GM10248 (cell line): ENCODE data around the gene TRMU.

ENCODE experiments used
- CTCF ChIA-PET: fragments of 300-600 bp; sonication (Branson Sonifier 250); formaldehyde crosslinking; extraction: SDS; loops from one replicate; lab custom pipeline; 2021; ENCODE audit warnings: antibody characterized with exemption; lab: Yijun Ruan, JAX
- POLR2A ChIA-PET: fragments of 350-650 bp; sonication (Branson Sonifier 250); formaldehyde crosslinking; extraction: SDS; loops from one replicate; lab custom pipeline; 2020; ENCODE audit warnings: antibody characterized with exemption; lab: Yijun Ruan, JAX
- DNase-seq: peaks from one replicate; pipeline ENCODE4 v3.0.0; 2012; ENCODE audit errors: extremely low spot score
- CTCF ChIP-seq: IDR thresholded peaks from 2 replicates; pipeline ENCODE4 v1.5.1; 2012; ENCODE audit warnings: mild to moderate bottlenecking, low read depth; ENCODE audit errors: extremely low read depth, missing control alignments, control extremely low read depth

Gene TRMU

DNA sequence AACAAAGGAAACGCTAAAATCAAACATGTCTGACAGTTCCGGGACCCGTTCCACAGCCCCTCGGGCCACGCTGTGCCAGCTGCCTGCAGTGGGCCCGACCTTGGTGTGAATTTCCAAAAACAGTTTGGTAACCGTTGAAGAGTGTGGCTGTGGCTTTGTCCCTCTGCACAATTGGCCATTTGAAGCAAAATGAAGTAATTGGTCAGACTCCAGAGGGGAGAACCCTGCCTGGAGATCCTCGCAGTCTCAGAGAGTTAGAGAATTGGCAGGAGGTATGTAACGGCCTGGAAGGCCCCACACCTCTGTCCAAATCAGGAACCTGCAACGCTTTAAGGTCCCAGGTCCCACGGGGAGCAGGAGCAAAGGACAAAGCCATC lies 26.3 kb downstream of the TRMU start:
- POLR2A ChIA-PET = no interaction called here
- no peak for DNase-seq
- TF ChIP-seq CTCF = no peak
- CTCF ChIA-PET = no interaction called here

GRCh38 chr22:46362203-46362933 lies 26.9 kb downstream of the TRMU start:
- DNase-seq = no peak
- POLR2A ChIA-PET = no interaction called here
- TF ChIP-seq CTCF = no peak
- CTCF ChIA-PET = interaction anchor here (1.3 kb wide), 1 partner anchor 26 kb away, joined by 3 read pairs; no protein-coding TSS in a partner anchor

DNA sequence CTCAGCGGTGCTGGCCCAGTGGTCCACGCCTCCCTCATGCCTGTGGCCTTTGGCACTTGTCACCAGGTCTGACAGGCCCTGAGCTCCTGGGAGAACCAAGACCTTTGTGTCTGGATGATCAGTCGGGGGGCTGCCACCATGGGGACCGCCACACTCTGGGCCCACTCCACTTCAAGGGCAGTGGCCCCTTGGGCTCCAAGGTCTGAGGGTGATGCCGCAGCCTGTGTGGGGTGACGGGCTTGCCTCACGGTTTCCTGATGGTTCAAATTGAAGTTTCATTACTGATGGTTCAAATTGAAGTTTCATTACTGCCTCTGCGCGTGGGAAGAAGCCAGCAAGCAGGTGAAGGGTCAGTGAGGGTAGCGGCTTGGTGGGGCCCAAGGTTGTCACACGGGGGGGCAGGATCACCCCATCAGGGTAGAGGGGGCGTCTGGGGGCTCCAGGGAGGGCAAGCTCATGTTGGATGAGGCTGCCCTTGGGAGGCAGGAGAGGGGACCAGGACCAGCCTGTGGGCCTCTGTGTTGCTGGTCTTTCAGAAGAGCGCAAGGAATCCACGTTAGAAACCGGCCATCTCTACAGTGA lies 27.5 kb downstream of the TRMU start:
- ChIA-PET CTCF (interaction anchor here (1.3 kb wide), 1 partner anchor 26 kb away, joined by 3 read pairs; no protein-coding TSS in a partner anchor), POLR2A (no interaction called here)
- DNase-seq = no peak
- TF ChIP-seq CTCF = no peak

DNA sequence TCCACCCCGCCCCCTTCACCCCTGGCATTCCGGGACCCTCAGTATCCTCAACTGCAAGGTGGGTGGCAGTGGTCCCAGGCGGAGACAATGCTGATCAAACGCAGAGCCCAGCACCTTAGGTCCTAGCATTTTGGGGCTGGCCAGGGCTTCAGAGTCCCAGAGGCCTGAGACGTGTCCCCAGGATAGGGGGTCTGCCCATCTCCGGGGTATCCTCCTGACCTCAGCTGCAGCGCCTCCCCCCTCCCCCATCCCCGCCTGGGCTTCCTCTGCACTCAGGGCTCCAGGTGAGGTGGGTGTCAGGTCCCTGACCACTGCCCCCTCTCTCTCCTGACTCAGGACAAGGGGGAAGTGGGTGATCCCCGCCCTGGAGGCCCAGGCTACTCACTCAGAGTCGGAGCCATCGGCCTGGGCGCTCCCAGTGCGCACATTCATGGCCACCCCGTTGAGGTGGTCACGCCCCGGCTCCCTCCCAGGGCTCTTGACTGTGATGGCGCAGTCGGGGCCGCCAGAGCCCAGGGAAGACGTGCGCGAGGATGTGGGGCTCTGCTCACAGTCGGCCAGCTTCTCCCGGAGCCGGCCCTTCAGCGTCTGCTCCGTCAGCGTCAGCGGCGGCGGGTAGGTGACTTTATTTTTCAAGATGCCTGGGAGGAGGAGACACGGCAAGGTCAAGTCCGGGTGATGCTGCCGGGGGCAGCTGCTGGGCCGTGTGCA lies 28.3 kb downstream of the TRMU start:
- POLR2A ChIA-PET = no interaction called here
- CTCF ChIA-PET = interaction anchor here (1.3 kb wide), 1 partner anchor 27 kb away, joined by 3 read pairs; no protein-coding TSS in a partner anchor

DNA sequence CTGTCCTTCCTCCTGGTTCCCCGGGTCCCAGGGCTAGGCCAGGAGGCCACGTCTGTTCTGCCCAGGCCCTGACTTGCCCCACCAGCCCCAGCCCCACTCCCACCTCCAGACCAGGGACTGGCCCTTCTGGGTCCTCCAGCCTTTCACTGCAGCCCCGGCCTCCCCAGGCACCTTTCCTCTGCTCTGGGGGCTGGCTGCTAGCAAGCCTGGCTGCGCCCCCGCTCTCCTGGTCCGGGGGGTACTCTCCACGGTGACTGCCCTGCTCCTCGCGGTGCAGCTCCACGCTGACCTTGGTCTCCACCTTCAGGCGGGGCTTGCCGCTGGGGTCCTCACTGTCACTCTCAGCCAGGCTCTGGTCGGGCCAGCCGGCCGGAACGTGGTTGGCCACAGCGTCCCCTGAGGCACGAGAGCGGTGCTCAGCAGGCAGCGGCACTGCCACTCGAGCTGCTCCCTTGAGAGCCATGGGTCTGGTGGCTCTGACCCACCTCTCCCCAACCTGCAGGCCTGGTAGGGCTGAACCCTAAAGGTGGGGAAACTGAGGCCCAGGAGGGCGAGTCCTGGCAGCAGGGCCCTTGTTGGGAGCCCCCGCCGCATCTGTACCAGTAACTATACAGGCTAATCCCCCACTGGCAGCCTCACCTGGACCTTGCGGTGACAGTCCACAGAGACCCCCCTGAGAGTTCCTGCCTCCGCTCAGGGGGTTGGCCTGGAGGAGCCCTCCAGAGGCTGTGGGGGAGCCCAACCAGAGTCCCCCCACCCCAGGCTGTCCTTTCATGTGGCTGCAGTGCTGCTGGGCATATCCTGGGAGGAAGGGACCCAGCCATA lies 29.0 kb downstream of the TRMU start:
- no peak for DNase-seq
- ChIA-PET CTCF (no interaction called here), POLR2A (interaction anchor here (0.5 kb wide), 1 partner anchor 12 kb away, joined by 4 read pairs; no protein-coding TSS in a partner anchor)
- TF ChIP-seq CTCF = no peak

More for the DNA sequence above, 28.3 kb downstream of the TRMU start:
- DNase-seq = no peak
- TF ChIP-seq CTCF = no peak
